Activated B cell treated with CpG ODN at 0.5 μM for 24 hours (primary cell): ENCODE data around the gene TMEM134. TPM values are rescaled to one million over a fixed set of nuclear protein-coding genes. Genes with fewer than 3 reads are reported as not detected.

Experiments
- ATAC-seq: fragments of 200-7000 bp; cut with Tn5 transposase; one replicate; pipeline ENCODE4 v1.10.0; 2021; ENCODE audit warnings: low read depth, mild to moderate bottlenecking, moderate library complexity
- CTCF ChIA-PET: fragments of 350-600 bp; sonication (Branson Sonifier 250); formaldehyde crosslinking; loops from one replicate; lab custom pipeline; 2021; ENCODE audit warnings: antibody characterized with exemption; lab: Charles Lee
- POLR2A ChIA-PET: fragments of 350-600 bp; sonication (Branson Sonifier 250); formaldehyde crosslinking; loops from one replicate; lab custom pipeline; 2021; ENCODE audit warnings: antibody characterized with exemption; lab: Charles Lee
- DNase-seq: peaks from one replicate; pipeline ENCODE4 v3.0.0; 2022
- H3K27ac Mint-ChIP-seq: one replicate; pipeline ENCODE4 v1.8.0; 2020; ENCODE audit warnings: mixed read lengths
- H3K27me3 Mint-ChIP-seq: one replicate; pipeline ENCODE4 v1.8.0; 2021; ENCODE audit warnings: mixed read lengths
- H3K36me3 Mint-ChIP-seq: one replicate; pipeline ENCODE4 v1.8.0; 2021; ENCODE audit warnings: low read depth, mixed read lengths
- H3K4me1 Mint-ChIP-seq: one replicate; pipeline ENCODE4 v1.8.0; 2021; ENCODE audit warnings: mixed read lengths
- H3K4me3 Mint-ChIP-seq: one replicate; pipeline ENCODE4 v1.8.0; 2020; ENCODE audit warnings: mild to moderate bottlenecking, mixed read lengths
- H3K9me3 Mint-ChIP-seq: one replicate; pipeline ENCODE4 v1.8.0; 2020; ENCODE audit warnings: mixed read lengths
- intact Hi-C: fragments of 100-400 bp; cut with micrococcal nuclease; formaldehyde crosslinking; loops from one replicate; pipeline ENCODE4 v1.15.1; 2024
- total RNA-seq: library from RNA; stranded (reverse); gene quantifications from 2 replicates; pipeline ENCODE4 v1.2.3, GENCODE V29; 2022
- TF ChIP-seq, protein P1 (sequence below): fragments of 200-600 bp; IDR thresholded peaks from one replicate; pipeline ENCODE4 v1.8.0; 2022; ENCODE audit warnings: antibody characterized with exemption, mild to moderate bottlenecking

TMEM134 gene
- total RNA-seq, 1 donor from 2014 or later, result 83.5 TPM

GRCh38 chr11:67456068-67456705 lies 12.9 kb downstream of the TMEM134 start:
- peaks cover 52% of the 10 kb centered on the region for H3K4me1 Mint-ChIP-seq
- no peaks in the 10 kb centered on the region for H3K9me3 Mint-ChIP-seq
- H3K36me3 Mint-ChIP-seq, result no peaks in the 10 kb centered on the region
- no peak overlapping the region for H3K4me3 Mint-ChIP-seq
- ChIA-PET CTCF (no interaction called here), POLR2A (interaction anchor here (0.6 to 33.4 kb wide), 5 partner anchors 12 to 69 kb away, joined by 4 to 1417 read pairs (median 5); partner anchors contain the start of genes CORO1B, PTPRCAP, RPS6KB2 and TBC1D10C)
- DNase-seq, result no peak
- intact Hi-C loops, result no loop called here
- no peak overlapping the region for H3K27ac Mint-ChIP-seq
- H3K27me3 Mint-ChIP-seq, result no peaks in the 10 kb centered on the region
- no peak for ATAC-seq
- TF ChIP-seq, protein P1, sequence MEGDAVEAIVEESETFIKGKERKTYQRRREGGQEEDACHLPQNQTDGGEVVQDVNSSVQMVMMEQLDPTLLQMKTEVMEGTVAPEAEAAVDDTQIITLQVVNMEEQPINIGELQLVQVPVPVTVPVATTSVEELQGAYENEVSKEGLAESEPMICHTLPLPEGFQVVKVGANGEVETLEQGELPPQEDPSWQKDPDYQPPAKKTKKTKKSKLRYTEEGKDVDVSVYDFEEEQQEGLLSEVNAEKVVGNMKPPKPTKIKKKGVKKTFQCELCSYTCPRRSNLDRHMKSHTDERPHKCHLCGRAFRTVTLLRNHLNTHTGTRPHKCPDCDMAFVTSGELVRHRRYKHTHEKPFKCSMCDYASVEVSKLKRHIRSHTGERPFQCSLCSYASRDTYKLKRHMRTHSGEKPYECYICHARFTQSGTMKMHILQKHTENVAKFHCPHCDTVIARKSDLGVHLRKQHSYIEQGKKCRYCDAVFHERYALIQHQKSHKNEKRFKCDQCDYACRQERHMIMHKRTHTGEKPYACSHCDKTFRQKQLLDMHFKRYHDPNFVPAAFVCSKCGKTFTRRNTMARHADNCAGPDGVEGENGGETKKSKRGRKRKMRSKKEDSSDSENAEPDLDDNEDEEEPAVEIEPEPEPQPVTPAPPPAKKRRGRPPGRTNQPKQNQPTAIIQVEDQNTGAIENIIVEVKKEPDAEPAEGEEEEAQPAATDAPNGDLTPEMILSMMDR, result no peak

DNA sequence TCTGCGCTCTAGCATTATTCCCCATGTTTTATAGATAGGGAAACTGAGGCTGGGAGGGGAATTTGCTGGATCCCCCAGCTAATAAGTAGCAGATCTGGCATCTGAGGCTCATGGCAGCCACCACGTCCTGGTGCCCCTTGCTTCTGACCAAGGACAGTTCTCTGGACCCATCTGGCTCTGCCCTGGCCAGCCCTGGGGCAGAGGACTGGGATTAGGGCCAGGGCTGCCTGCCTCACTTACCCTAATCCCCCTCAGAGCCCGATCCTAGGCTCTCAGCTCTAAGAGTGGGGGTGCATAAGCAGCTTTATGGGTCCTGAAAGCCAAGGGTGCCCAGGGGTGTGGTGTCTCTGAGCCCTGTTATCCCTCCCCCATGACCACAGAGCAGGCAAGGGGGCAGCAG lies 14.0 kb downstream of the TMEM134 start, which contains the start of gene CABP4:
Gene CABP4 (plus strand): TSS at position 301 of the 400 bp plus-strand sequence. CDS start 70 bp downstream, at position 371.
- Mint-ChIP-seq H3K9me3 (no peaks in the 10 kb centered on the region), H3K27ac (no peak within 1 kb of the TSS), H3K4me3 (no peak within 1 kb of the TSS), H3K36me3 (no peaks in the 10 kb centered on the region), H3K27me3 (no peaks in the 10 kb centered on the region), H3K4me1 (peaks cover 51% of the 10 kb centered on the region)
- ChIA-PET POLR2A (interaction anchor here (1.1 to 33.4 kb wide), 4 partner anchors 14 to 51 kb away, joined by 3 to 1417 read pairs (median 4); partner anchors contain the start of genes CORO1B, PTPRCAP, RPS6KB2 and TBC1D10C), CTCF (no interaction called here)
- ATAC-seq (no peak), DNase-seq (no peak)
- intact Hi-C loops, result no loop called here
- TF ChIP-seq, protein P1, result no peak

- ATAC-seq (peak; percentile 41), DNase-seq (no peak)
- ChIA-PET CTCF (no interaction called here), POLR2A (interaction anchor here (1.0 to 33.4 kb wide), 3 partner anchors 15 to 47 kb away, joined by 3 to 1417 read pairs (median 3); partner anchors contain the start of genes CORO1B, PTPRCAP, RPS6KB2 and TMEM134)
- H3K36me3 Mint-ChIP-seq, result no peaks in the 10 kb centered on the region
- no peaks in the 10 kb centered on the region for H3K9me3 Mint-ChIP-seq
- no peaks in the 10 kb centered on the region for H3K27me3 Mint-ChIP-seq
- no peak overlapping the region for H3K4me3 Mint-ChIP-seq
- peaks cover 51% of the 10 kb centered on the region for H3K4me1 Mint-ChIP-seq
- intact Hi-C loops, result no loop called here
- no peak overlapping the region for H3K27ac Mint-ChIP-seq
- TF ChIP-seq, protein P1, result no peak
Measured at GRCh38 chr11:67453816-67454732, 15.0 kb downstream of the TMEM134 start.

- intact Hi-C loops, result no loop called here
- Mint-ChIP-seq H3K4me1 (peaks cover 48% of the 10 kb centered on the region), H3K27me3 (no peaks in the 10 kb centered on the region), H3K36me3 (no peaks in the 10 kb centered on the region), H3K27ac (peak within 1 kb of the TSS; percentile 18), H3K9me3 (no peaks in the 10 kb centered on the region), H3K4me3 (no peak within 1 kb of the TSS)
- ChIA-PET CTCF (no interaction called here), POLR2A (interaction anchor here (1.1 to 33.4 kb wide), 4 partner anchors 7 to 70 kb away, joined by 3 to 1417 read pairs (median 712); partner anchors contain the start of genes CABP4, CORO1B, GPR152 and PTPRCAP)
- no peak for DNase-seq
- ATAC-seq, result no peak
- TF ChIP-seq, protein P1, result no peak
Measured at GRCh38 chr11:67452141-67452952, 16.7 kb downstream of the TMEM134 start, which contains the start of gene GPR152. GPR152 (minus strand) TSS chr11:67452729; CDS start chr11:67452724, 5 bp downstream.
